Right atrium auricular region (tissue), 2 donors: ENCODE results near the gene PHF12. TPM values are rescaled to one million over a fixed set of nuclear protein-coding genes. Genes with fewer than 3 reads are reported as not detected.
A peak's percentile ranks its signal among the peaks of the same experiment; 100 is the strongest.

ENCODE experiments used
- DNase-seq: peaks from one replicate; pipeline ENCODE4 v3.0.0-alpha.2; 2019; ENCODE audit warnings: low spot score
- H3K27ac ChIP-seq, 2 donors: fragments of 200-600 bp; sonication (generic); 1 replicate in 1 of 2; 2 replicates in 1 of 2; pipeline ENCODE4 v1.5.1; 2016 to 2019
- H3K27me3 ChIP-seq, 2 donors: fragments of 200-600 bp; sonication (generic); one replicate each; pipeline versions ENCODE4 v1.5.1 to v1.6.0; 2017 to 2019
- H3K36me3 ChIP-seq: fragments of 200-600 bp; sonication (generic); one replicate; pipeline ENCODE4 v1.5.1; 2016
- H3K4me1 ChIP-seq, 2 donors: fragments of 200-600 bp; sonication (generic); one replicate each; pipeline versions ENCODE4 v1.5.1 to v1.6.0; 2017 to 2019
- H3K4me3 ChIP-seq, 2 donors: fragments of 200-600 bp; sonication (generic); 1 replicate in 1 of 2; 2 replicates in 1 of 2; pipeline ENCODE4 v1.5.1; 2017 to 2019; ENCODE audit warnings: mild to moderate bottlenecking in 1 of 2, moderate library complexity in 1 of 2
- H3K9me3 ChIP-seq, 2 donors: fragments of 200-600 bp; sonication (generic); one replicate each; pipeline ENCODE4 v1.5.1; 2019
- CTCF ChIP-seq, 2 donors: fragments of 200-600 bp; sonication (generic); IDR thresholded peaks; one replicate each; pipeline ENCODE4 v1.5.1; 2019; ENCODE audit warnings: antibody characterized with exemption in 2 of 2
- total RNA-seq, 2 donors: library from RNA; depleted of rRNA; stranded (reverse); fragments of >200 nt; gene quantifications; one replicate each; pipeline ENCODE4 v1.1.0, GENCODE V29; 2016

The PHF12 gene
- total RNA-seq, 2 donors from 2014 or later = 19.6 to 35.7 TPM

GRCh38 chr17:28956861-28957260, 5.5 kb upstream of the PHF12 start:
- no peaks in the 10 kb centered on the region for H3K36me3 ChIP-seq
- no peak for DNase-seq
- no peaks in the 10 kb centered on the region for H3K9me3 ChIP-seq
- peaks cover 0 to 12% of the 10 kb centered on the region in 2 donors for H3K4me1 ChIP-seq
- H3K27ac ChIP-seq = no peak overlapping the region
- no peaks in the 10 kb centered on the region for H3K27me3 ChIP-seq
- H3K4me3 ChIP-seq = no peak overlapping the region
- no peak for TF ChIP-seq CTCF (IDR thresholded peaks at IDR 0.05)

- Histone ChIP-seq H3K27ac (no peak overlapping the region), H3K9me3 (no peaks in the 10 kb centered on the region), H3K4me3 (no peak overlapping the region), H3K4me1 (peaks cover 0 to 12% of the 10 kb centered on the region in 2 donors), H3K36me3 (no peaks in the 10 kb centered on the region), H3K27me3 (no peaks in the 10 kb centered on the region)
- TF ChIP-seq CTCF (IDR thresholded peaks at IDR 0.05) = no peak
- no peak for DNase-seq
These were observed 4.8 kb upstream of the PHF12 start for GRCh38 chr17:28956112-28956511.

GRCh38 chr17:28955408-28955807, 4.1 kb upstream of the PHF12 start:
- no peak for TF ChIP-seq CTCF (IDR thresholded peaks at IDR 0.05)
- Histone ChIP-seq H3K4me1 (peaks cover 0 to 12% of the 10 kb centered on the region in 2 donors), H3K27me3 (no peaks in the 10 kb centered on the region), H3K27ac (no peak overlapping the region), H3K4me3 (no peak overlapping the region), H3K36me3 (no peaks in the 10 kb centered on the region), H3K9me3 (no peaks in the 10 kb centered on the region)
- DNase-seq = no peak

GRCh38 chr17:28954886-28955285, 3.6 kb upstream of the PHF12 start:
- no peaks in the 10 kb centered on the region for H3K27me3 ChIP-seq
- H3K4me1 ChIP-seq = peaks cover 0 to 15% of the 10 kb centered on the region in 2 donors
- TF ChIP-seq CTCF (IDR thresholded peaks at IDR 0.05) = no peak
- no peaks in the 10 kb centered on the region for H3K9me3 ChIP-seq
- no peak overlapping the region for H3K4me3 ChIP-seq
- no peak for DNase-seq
- no peaks in the 10 kb centered on the region for H3K36me3 ChIP-seq
- H3K27ac ChIP-seq = no peak overlapping the region

- Histone ChIP-seq H3K4me1 (peaks cover 0 to 19% of the 10 kb centered on the region in 2 donors), H3K9me3 (no peaks in the 10 kb centered on the region), H3K27me3 (no peaks in the 10 kb centered on the region), H3K4me3 (no peak overlapping the region), H3K36me3 (no peaks in the 10 kb centered on the region), H3K27ac (no peak overlapping the region)
- peak; percentile 88 for TF ChIP-seq CTCF (IDR thresholded peaks at IDR 0.05)
- DNase-seq = no peak
These were observed 2.3 kb upstream of the PHF12 start for GRCh38 chr17:28953444-28954118.
